ENCODE measurements around the gene CNOT2. TPM values are rescaled to one million over a fixed set of nuclear protein-coding genes. Genes with fewer than 3 reads are reported as not detected.

The CNOT2 gene
- total RNA-seq, 1 experiment from 2014 or later: 85.4 TPM

- Histone ChIP-seq H3K4me2 (no peak overlapping the region), H3F3A (ENCODE audit: insufficient read depth, low read depth) (no peaks in the 10 kb centered on the region), H3K9me3 (ENCODE audit: insufficient read depth, low read depth) (peaks cover 18% of the 10 kb centered on the region), H2AFZ (no peak overlapping the region), H3K4me1 (replicated peaks; ENCODE audit: insufficient read depth) (no peaks in the 10 kb centered on the region), H3K27me3 (ENCODE audit: insufficient read depth, low read depth) (no peaks in the 10 kb centered on the region), H3K9me2 (ENCODE audit: insufficient read depth) (no peaks in the 10 kb centered on the region), H3K27ac (no peak overlapping the region), H3K36me3 (ENCODE audit: low read depth) (no peaks in the 10 kb centered on the region), H3K4me3 (no peak overlapping the region), H3K79me2 (ENCODE audit: low read depth) (no peaks in the 10 kb centered on the region), H4K20me1 (ENCODE audit: insufficient read depth) (no peaks in the 10 kb centered on the region)
- DNase-seq: no peak
- BruUV-seq (replicated peaks): no TSS peak
- TF ChIP-seq EZH2 (IDR thresholded peaks at IDR 0.05; ENCODE audit: low read depth): no peak
- no peak for TF ChIP-seq CTCF (conservative IDR thresholded peaks at IDR 0.05)
- ChIA-PET CTCF (no interaction called here), POLR2A (ENCODE audit: unreplicated experiment) (interaction anchor here (0.6 to 0.7 kb wide), 2 partner anchors 185 to 214 kb away, joined by 3 read pairs; no protein-coding TSS in a partner anchor)
- intact Hi-C loops (cut with micrococcal nuclease; ENCODE audit: unreplicated experiment): no loop called here
Observed at GRCh38 chr12:70214972-70215617, 28.1 kb upstream of the CNOT2 start.

GRCh38 chr12:70217416-70217815, 25.8 kb upstream of the CNOT2 start:
- ChIA-PET POLR2A (ENCODE audit: unreplicated experiment) (no interaction called here), CTCF (no interaction called here)
- Histone ChIP-seq H3K27ac (no peak overlapping the region), H2AFZ (no peak overlapping the region), H3K9me3 (ENCODE audit: insufficient read depth, low read depth) (peaks cover 14% of the 10 kb centered on the region), H3K36me3 (ENCODE audit: low read depth) (no peaks in the 10 kb centered on the region), H3K27me3 (ENCODE audit: insufficient read depth, low read depth) (no peaks in the 10 kb centered on the region), H3K79me2 (ENCODE audit: low read depth) (no peaks in the 10 kb centered on the region), H3K4me1 (replicated peaks; ENCODE audit: insufficient read depth) (no peaks in the 10 kb centered on the region), H3K4me2 (no peak overlapping the region), H4K20me1 (ENCODE audit: insufficient read depth) (no peaks in the 10 kb centered on the region), H3K9me2 (ENCODE audit: insufficient read depth) (no peaks in the 10 kb centered on the region), H3F3A (ENCODE audit: insufficient read depth, low read depth) (no peaks in the 10 kb centered on the region), H3K4me3 (no peak overlapping the region)
- DNase-seq: no peak
- BruUV-seq (replicated peaks): no TSS peak
- intact Hi-C loops (cut with micrococcal nuclease; ENCODE audit: unreplicated experiment): no loop called here
- TF ChIP-seq EZH2 (IDR thresholded peaks at IDR 0.05; ENCODE audit: low read depth) (no peak), CTCF (conservative IDR thresholded peaks at IDR 0.05) (no peak)

- no peaks in the 10 kb centered on the region for H3K36me3 ChIP-seq (ENCODE audit: low read depth)
- no peaks in the 10 kb centered on the region for H3F3A ChIP-seq (ENCODE audit: insufficient read depth, low read depth)
- no peak overlapping the region for H3K27ac ChIP-seq
- no peaks in the 10 kb centered on the region for H3K4me1 ChIP-seq (replicated peaks; ENCODE audit: insufficient read depth)
- intact Hi-C loops (cut with micrococcal nuclease; ENCODE audit: unreplicated experiment): no loop called here
- no TSS peak for BruUV-seq (replicated peaks)
- no peaks in the 10 kb centered on the region for H3K27me3 ChIP-seq (ENCODE audit: insufficient read depth, low read depth)
- ChIA-PET POLR2A (ENCODE audit: unreplicated experiment) (no interaction called here), CTCF (no interaction called here)
- H2AFZ ChIP-seq: no peak overlapping the region
- no peaks in the 10 kb centered on the region for H3K9me3 ChIP-seq (ENCODE audit: insufficient read depth, low read depth)
- no peaks in the 10 kb centered on the region for H4K20me1 ChIP-seq (ENCODE audit: insufficient read depth)
- no peak for TF ChIP-seq EZH2 (IDR thresholded peaks at IDR 0.05; ENCODE audit: low read depth)
- no peak for TF ChIP-seq CTCF (conservative IDR thresholded peaks at IDR 0.05)
- no peaks in the 10 kb centered on the region for H3K9me2 ChIP-seq (ENCODE audit: insufficient read depth)
- no peak overlapping the region for H3K4me2 ChIP-seq
- H3K79me2 ChIP-seq (ENCODE audit: low read depth): no peaks in the 10 kb centered on the region
- no peak overlapping the region for H3K4me3 ChIP-seq
- no peak for DNase-seq
Observed at GRCh38 chr12:70221626-70222025, 21.6 kb upstream of the CNOT2 start.
